Testis (tissue), 3 donors: ENCODE results near the gene SHROOM3. TPM values are rescaled to one million over a fixed set of nuclear protein-coding genes. Genes with fewer than 3 reads are reported as not detected.

Experiments
- DNase-seq: peaks from one replicate; pipeline ENCODE4 v3.0.0-alpha.2; 2019
- H3K27ac ChIP-seq, 2 donors: fragments of 200-600 bp; sonication (generic); one replicate each; pipeline ENCODE4 v1.5.1; 2019
- H3K27me3 ChIP-seq: fragments of 200-600 bp; sonication (generic); one replicate; pipeline ENCODE4 v1.5.1; 2019
- H3K36me3 ChIP-seq: fragments of 200-600 bp; sonication (generic); one replicate; pipeline ENCODE4 v1.5.1; 2017; ENCODE audit warnings: low read depth; ENCODE audit errors: missing control alignments
- H3K4me1 ChIP-seq: fragments of 200-600 bp; sonication (generic); one replicate; pipeline ENCODE4 v1.5.1; 2019
- H3K4me3 ChIP-seq, 2 donors: fragments of 200-600 bp; sonication (generic); one replicate each; pipeline ENCODE4 v1.5.1; 2017 to 2019
- H3K9me3 ChIP-seq: fragments of 200-600 bp; sonication (generic); one replicate; pipeline ENCODE4 v1.5.1; 2017
- POLR2A ChIP-seq: fragments of 450-650 bp; IDR thresholded peaks from one replicate; pipeline ENCODE4 v1.6.1; 2017; ENCODE audit warnings: antibody characterized with exemption, mild to moderate bottlenecking, moderate library complexity
- WGBS, 2 donors: methylation state at CpG; one replicate each; pipeline ENCODE4 v1.1.5; 2018; 5-methylcytosine and 5-hydroxymethylcytosine counted together
- intact Hi-C: fragments of 100-400 bp; cut with DNase I; formaldehyde crosslinking; loops from one replicate; pipeline ENCODE4 v1.15.1; 2023; ENCODE audit warnings: low total_unique reads
- polyA plus RNA-seq: library from polyadenylated mRNA; stranded (reverse); fragments of 350-450 nt; fragmentation: Illumina TruSeq; extraction: RNeasy Lipid Tissue Mini Kit (QIAGEN cat#74804); gene quantifications from one replicate; pipeline ENCODE4 v1.2.3, GENCODE V29; 2014; ENCODE audit warnings: low read depth, low replicate concordance; ENCODE audit not compliant: insufficient read depth
- total RNA-seq, 2 donors: library from RNA; depleted of rRNA; stranded (reverse); fragments of >200 nt; gene quantifications; one replicate each; pipeline ENCODE4 v1.2.3, GENCODE V29; 2016
- TF ChIP-seq, protein P1 (sequence below), 3 experiments: fragments of 450-650 bp in 2 of 3; fragments of 200-600 bp in 1 of 3; sonication (generic) in 1 of 3; IDR thresholded peaks; one replicate each; pipeline ENCODE4 v1.5.1; 2016 to 2019; ENCODE audit warnings: antibody characterized with exemption in 3 of 3, mild to moderate bottlenecking in 2 of 3, moderate library complexity in 1 of 3

The SHROOM3 gene
- total and polyA plus RNA-seq, 3 donors from 2014 or later, result 3.9 to 7.2 (median 6.4) TPM

DNA sequence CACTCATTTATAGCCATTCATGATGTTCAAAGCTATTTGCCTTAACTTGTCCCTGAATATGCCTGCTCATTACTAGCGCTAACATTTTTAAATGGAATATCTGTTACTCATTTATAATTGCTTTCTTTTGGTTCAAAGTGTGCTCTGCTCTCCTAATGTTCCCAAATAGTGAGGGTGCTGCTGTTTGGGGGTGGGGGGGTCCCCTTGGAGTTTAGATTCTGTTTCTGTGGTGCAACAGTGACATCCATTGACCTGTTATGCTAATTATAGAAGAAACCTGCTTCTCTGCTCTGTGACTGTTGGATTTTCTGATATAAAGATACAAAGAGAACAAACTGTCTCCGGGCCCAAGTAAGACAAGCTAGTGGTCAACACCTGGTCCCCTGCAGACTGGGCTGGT is 222.4 kb downstream of the SHROOM3 start:
- intact Hi-C loops, result no loop called here
- Histone ChIP-seq H3K4me3 (no peak overlapping the region), H3K27ac (no peak overlapping the region), H3K27me3 (no peaks in the 10 kb centered on the region), H3K9me3 (no peaks in the 10 kb centered on the region), H3K36me3 (no peaks in the 10 kb centered on the region), H3K4me1 (no peaks in the 10 kb centered on the region)
- TF ChIP-seq, protein P1, sequence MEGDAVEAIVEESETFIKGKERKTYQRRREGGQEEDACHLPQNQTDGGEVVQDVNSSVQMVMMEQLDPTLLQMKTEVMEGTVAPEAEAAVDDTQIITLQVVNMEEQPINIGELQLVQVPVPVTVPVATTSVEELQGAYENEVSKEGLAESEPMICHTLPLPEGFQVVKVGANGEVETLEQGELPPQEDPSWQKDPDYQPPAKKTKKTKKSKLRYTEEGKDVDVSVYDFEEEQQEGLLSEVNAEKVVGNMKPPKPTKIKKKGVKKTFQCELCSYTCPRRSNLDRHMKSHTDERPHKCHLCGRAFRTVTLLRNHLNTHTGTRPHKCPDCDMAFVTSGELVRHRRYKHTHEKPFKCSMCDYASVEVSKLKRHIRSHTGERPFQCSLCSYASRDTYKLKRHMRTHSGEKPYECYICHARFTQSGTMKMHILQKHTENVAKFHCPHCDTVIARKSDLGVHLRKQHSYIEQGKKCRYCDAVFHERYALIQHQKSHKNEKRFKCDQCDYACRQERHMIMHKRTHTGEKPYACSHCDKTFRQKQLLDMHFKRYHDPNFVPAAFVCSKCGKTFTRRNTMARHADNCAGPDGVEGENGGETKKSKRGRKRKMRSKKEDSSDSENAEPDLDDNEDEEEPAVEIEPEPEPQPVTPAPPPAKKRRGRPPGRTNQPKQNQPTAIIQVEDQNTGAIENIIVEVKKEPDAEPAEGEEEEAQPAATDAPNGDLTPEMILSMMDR (IDR thresholded peaks at IDR 0.05), result no peak
- no peak for TF ChIP-seq POLR2A
- no peak for DNase-seq
- 64 to 75% methylated on average over 2 of the region's 2 CpGs for WGBS, 2 donors

DNA sequence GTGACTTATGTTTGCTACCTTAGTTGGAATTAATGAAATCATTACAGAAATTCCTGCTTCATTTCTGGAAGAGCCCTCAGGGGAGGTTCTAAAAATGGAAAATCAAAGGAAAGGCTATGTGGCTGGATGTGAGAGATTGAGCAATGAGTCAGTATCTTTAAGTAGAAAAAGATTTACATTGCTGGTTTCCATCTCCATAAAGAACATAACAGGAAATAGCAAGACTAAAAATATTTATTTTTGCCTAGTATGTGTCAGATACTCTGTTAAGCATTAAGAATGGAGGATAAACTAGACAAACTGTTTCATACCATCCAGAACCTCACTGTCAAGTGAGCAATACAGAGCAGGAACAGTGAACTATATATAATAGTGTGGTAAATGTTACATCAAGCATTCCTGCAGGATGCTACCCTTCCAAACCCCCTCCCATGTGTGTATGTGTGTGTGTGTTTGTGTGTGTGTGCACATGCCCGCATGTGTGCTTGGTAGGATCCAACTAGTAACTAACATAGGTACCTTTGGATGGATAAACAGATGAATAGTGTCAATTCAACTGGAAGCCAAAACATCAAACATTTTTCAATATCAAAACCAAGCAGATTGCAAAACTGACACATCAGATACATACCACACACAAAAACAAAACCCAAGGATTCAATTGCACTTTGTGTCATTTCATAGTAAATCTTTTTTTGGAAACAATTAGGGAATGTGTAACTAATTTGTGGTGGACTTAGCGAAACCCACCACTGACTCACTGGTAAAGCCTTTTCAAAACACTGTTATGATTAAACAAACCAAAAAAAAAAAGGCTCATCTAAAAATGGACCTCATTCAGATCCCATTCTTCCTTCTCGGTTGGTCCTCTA is 223.4 kb downstream of the SHROOM3 start:
- DNase-seq, result no peak
- Histone ChIP-seq H3K4me1 (no peaks in the 10 kb centered on the region), H3K4me3 (no peak overlapping the region), H3K27ac (no peak overlapping the region), H3K9me3 (no peaks in the 10 kb centered on the region), H3K27me3 (no peaks in the 10 kb centered on the region), H3K36me3 (no peaks in the 10 kb centered on the region)
- intact Hi-C loops, result no loop called here
- 88 to 92% methylated on average over 3 of the region's 3 CpGs for WGBS, 2 donors
- TF ChIP-seq, protein P1 (IDR thresholded peaks at IDR 0.05), result no peak
- TF ChIP-seq POLR2A, result no peak

DNA sequence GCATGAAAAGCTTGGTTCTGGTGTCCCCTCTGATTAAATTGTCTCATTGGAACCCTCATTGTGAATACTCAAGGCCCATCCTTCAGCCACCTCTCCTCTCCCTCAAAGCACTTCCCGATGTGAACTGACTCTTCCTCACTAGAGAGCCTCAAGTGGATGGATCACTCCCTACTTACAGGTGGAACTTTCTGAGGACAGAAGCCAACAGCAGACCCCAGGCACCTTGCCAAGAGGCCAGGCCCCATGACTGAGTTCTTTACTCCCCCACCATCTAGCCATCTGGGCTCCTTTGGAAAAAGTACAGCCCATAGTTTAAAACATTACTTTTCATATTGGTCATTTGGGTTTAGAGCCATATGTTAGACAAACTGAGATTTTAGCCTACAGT is 224.1 kb downstream of the SHROOM3 start:
- no peaks in the 10 kb centered on the region for H3K27me3 ChIP-seq
- no peak overlapping the region for H3K27ac ChIP-seq
- 67 to 68% methylated on average over 1 of the region's 1 CpG for WGBS, 2 donors
- no peaks in the 10 kb centered on the region for H3K9me3 ChIP-seq
- no peaks in the 10 kb centered on the region for H3K4me1 ChIP-seq
- H3K36me3 ChIP-seq, result no peaks in the 10 kb centered on the region
- intact Hi-C loops, result no loop called here
- no peak overlapping the region for H3K4me3 ChIP-seq
- TF ChIP-seq, protein P1 (IDR thresholded peaks at IDR 0.05), result no peak
- TF ChIP-seq POLR2A, result no peak
- no peak for DNase-seq

DNA sequence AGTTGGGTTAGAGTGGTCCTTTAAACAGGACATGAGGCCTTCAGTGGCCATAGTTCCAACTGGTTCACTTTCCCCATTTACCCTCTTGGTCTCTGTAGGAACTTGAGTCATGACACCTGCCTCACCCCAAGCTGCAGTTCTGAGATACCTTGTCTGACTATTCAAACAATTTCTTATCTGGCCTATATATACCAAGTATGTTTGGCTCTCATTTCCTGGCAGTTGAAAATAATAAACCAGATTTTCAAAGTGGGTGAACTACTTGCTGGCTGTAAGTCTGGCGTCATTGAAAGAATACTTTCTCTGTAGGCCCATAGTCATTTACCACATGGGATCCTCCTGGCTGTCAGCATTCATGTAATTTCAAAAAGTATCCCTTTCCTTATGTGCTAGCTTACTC is 228.8 kb downstream of the SHROOM3 start:
- no peak for DNase-seq
- H3K4me1 ChIP-seq, result no peaks in the 10 kb centered on the region
- H3K36me3 ChIP-seq, result no peaks in the 10 kb centered on the region
- no peak for TF ChIP-seq POLR2A
- H3K27me3 ChIP-seq, result no peaks in the 10 kb centered on the region
- no peaks in the 10 kb centered on the region for H3K9me3 ChIP-seq
- no peak overlapping the region for H3K27ac ChIP-seq
- H3K4me3 ChIP-seq, result no peak overlapping the region
- intact Hi-C loops, result no loop called here
- 87 to 97% methylated on average over 1 of the region's 1 CpG for WGBS, 2 donors

DNA sequence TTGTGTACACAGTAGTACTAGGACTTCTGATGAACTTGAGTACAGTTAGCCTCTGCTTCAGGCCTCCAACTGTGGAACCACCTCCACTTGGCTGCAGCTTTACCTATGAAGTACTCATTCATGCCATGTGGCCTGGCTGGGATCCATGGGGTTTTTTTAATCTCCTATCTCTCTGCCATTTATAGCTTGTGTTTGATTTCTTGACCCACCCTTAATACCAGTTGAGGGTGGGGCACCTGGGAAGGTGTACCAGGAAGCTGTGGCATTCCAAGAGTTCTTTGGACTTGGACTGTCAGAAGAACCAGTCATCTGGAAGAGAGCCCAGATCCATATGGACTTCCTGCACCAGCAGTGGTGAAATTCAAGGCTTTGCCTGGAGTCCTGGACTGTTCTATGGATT is 230.1 kb downstream of the SHROOM3 start:
- Histone ChIP-seq H3K9me3 (no peaks in the 10 kb centered on the region), H3K27ac (no peak overlapping the region), H3K4me1 (no peaks in the 10 kb centered on the region), H3K36me3 (no peaks in the 10 kb centered on the region), H3K27me3 (no peaks in the 10 kb centered on the region), H3K4me3 (no peak overlapping the region)
- no peak for DNase-seq
- no peak for TF ChIP-seq POLR2A
- TF ChIP-seq, protein P1 (IDR thresholded peaks at IDR 0.05), result no peak
- intact Hi-C loops, result no loop called here
